Upper lobe of right lung (tissue), 1 donor: ENCODE measurements around the gene GFI1. TPM values are rescaled to one million over a fixed set of nuclear protein-coding genes. Genes with fewer than 3 reads are reported as not detected.

Source experiments
- ATAC-seq: fragments of 200-7000 bp; cut with Tn5 transposase; one replicate; pipeline ENCODE4 v1.9.1; 2020; ENCODE audit warnings: mild to moderate bottlenecking, moderate library complexity
- DNase-seq: peaks from one replicate; pipeline ENCODE4 v3.0.0-alpha.2; 2020
- H3K27ac ChIP-seq: fragments of 200-600 bp; one replicate; pipeline ENCODE4 v1.8.0; 2022
- H3K27me3 ChIP-seq: fragments of 200-600 bp; one replicate; pipeline ENCODE4 v1.8.0; 2022; ENCODE audit warnings: mild to moderate bottlenecking
- H3K36me3 ChIP-seq: fragments of 200-600 bp; one replicate; pipeline ENCODE4 v1.8.0; 2022
- H3K4me1 ChIP-seq: fragments of 200-600 bp; one replicate; pipeline ENCODE4 v1.8.0; 2022
- H3K4me3 ChIP-seq: fragments of 200-600 bp; one replicate; pipeline ENCODE4 v1.8.0; 2022; ENCODE audit warnings: mild to moderate bottlenecking
- H3K9me3 ChIP-seq: fragments of 200-600 bp; one replicate; pipeline ENCODE4 v1.8.0; 2022
- CTCF ChIP-seq: fragments of 200-600 bp; IDR thresholded peaks from one replicate; pipeline ENCODE4 v1.8.0; 2022; ENCODE audit warnings: antibody characterized with exemption
- intact Hi-C: fragments of 100-400 bp; cut with DNase I; formaldehyde crosslinking; loops from one replicate; pipeline ENCODE4 v1.11.0; 2022
- total RNA-seq: library from RNA; stranded (reverse); fragmentation: NEBNext Ultra II Directional; extraction: Animal tissue kit (Norgen Biotek cat#: 25700); gene quantifications from one replicate; pipeline ENCODE4 v1.2.1, GENCODE V29; 2021
- donor health status: DM: no; HTN: yes; CAD: no; lungs with severe emphysema.

GFI1 gene
- total RNA-seq, 1 donor from 2014 or later, result 5.4 TPM

GRCh38 chr1:92481971-92482664 is 4.6 kb downstream of the GFI1 start:
- Histone ChIP-seq H3K4me1 (peaks cover 50% of the 10 kb centered on the region), H3K36me3 (peaks cover 4% of the 10 kb centered on the region), H3K27me3 (peaks cover 76% of the 10 kb centered on the region), H3K4me3 (peak overlapping the region; percentile 55), H3K27ac (no peak overlapping the region), H3K9me3 (no peaks in the 10 kb centered on the region)
- intact Hi-C loops, result no loop called here
- ATAC-seq (no peak), DNase-seq (no peak)
- TF ChIP-seq CTCF, result no peak

GRCh38 chr1:92481599-92481925 is 5.2 kb downstream of the GFI1 start:
- Histone ChIP-seq H3K9me3 (no peaks in the 10 kb centered on the region), H3K4me1 (peaks cover 50% of the 10 kb centered on the region), H3K4me3 (peak overlapping the region; percentile 55), H3K27ac (no peak overlapping the region), H3K27me3 (peaks cover 70% of the 10 kb centered on the region), H3K36me3 (peaks cover 4% of the 10 kb centered on the region)
- intact Hi-C loops, result no loop called here
- DNase-seq (no peak), ATAC-seq (no peak)
- no peak for TF ChIP-seq CTCF

GRCh38 chr1:92480813-92481598 is 5.7 kb downstream of the GFI1 start:
- DNase-seq (no peak), ATAC-seq (peak; percentile 3)
- Histone ChIP-seq H3K9me3 (no peaks in the 10 kb centered on the region), H3K27me3 (peaks cover 67% of the 10 kb centered on the region), H3K4me3 (peak overlapping the region; percentile 55), H3K36me3 (peaks cover 4% of the 10 kb centered on the region), H3K4me1 (peaks cover 48% of the 10 kb centered on the region), H3K27ac (no peak overlapping the region)
- TF ChIP-seq CTCF, result no peak
- intact Hi-C loops, result no loop called here

- intact Hi-C loops, result no loop called here
- Histone ChIP-seq H3K4me3 (no peak overlapping the region), H3K27ac (no peak overlapping the region), H3K9me3 (no peaks in the 10 kb centered on the region), H3K4me1 (peaks cover 41% of the 10 kb centered on the region), H3K36me3 (peaks cover 4% of the 10 kb centered on the region), H3K27me3 (peaks cover 60% of the 10 kb centered on the region)
- ATAC-seq (peak; percentile 2), DNase-seq (no peak)
- TF ChIP-seq CTCF, result no peak
These were observed 6.4 kb downstream of the GFI1 start for GRCh38 chr1:92480200-92480812.

GRCh38 chr1:92479587-92479986 is 7.1 kb downstream of the GFI1 start:
- TF ChIP-seq CTCF, result no peak
- intact Hi-C loops, result no loop called here

More at GRCh38 chr1:92479587-92479986, 7.1 kb downstream of the GFI1 start:
- Histone ChIP-seq H3K27me3 (peaks cover 52% of the 10 kb centered on the region), H3K9me3 (no peaks in the 10 kb centered on the region), H3K4me1 (peaks cover 34% of the 10 kb centered on the region), H3K27ac (no peak overlapping the region), H3K4me3 (no peak overlapping the region), H3K36me3 (peaks cover 4% of the 10 kb centered on the region)
- DNase-seq (no peak), ATAC-seq (no peak)
